HG03103 (cell line): ENCODE data around the gene DNAH7.

Experiments used
- ATAC-seq: cut with Tn5 transposase; IDR thresholded peaks from one replicate; pipeline ENCODE4 v1.9.1; 2021; ENCODE audit warnings: low read depth; ENCODE audit not compliant: unreplicated experiment

The DNAH7 gene

DNA sequence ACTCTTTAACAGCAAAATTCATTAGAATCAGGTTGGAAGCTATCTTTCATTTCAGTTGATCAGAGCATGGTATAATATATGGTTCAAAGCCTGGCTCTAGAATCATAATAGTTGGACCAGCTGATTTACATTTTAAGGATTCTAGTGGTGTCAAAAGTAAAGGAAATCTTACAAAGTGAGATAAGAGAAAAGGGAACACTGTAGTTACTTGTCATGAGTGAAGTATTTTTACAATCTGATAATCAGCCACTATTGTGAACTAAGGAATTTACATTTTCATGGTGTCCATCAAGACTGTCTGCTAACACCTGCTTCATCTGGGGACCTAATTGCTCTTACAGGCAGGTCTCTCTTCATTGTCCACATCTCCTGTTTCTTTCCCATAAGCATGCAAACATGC, 250.5 kb downstream of the DNAH7 start:
- ATAC-seq, result no peak

DNA sequence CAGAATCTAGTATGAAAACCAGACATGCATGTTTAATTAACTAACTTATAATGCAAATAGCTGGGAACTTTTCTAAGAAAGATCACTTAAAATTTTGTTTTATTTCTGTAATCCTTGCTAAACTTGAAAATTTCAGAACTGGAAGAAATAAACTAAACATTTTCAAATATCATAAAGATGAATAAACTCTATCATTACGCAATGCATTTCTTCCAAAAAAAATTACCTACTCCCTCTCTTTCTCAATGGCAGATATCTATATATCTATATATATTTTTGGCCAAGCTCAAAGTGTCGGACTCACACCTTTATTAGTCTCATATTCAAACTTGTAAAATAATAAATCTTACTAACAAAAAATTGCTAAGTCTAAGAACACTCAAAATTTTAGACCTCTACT, 253.6 kb downstream of the DNAH7 start:
- ATAC-seq, result no peak

DNA sequence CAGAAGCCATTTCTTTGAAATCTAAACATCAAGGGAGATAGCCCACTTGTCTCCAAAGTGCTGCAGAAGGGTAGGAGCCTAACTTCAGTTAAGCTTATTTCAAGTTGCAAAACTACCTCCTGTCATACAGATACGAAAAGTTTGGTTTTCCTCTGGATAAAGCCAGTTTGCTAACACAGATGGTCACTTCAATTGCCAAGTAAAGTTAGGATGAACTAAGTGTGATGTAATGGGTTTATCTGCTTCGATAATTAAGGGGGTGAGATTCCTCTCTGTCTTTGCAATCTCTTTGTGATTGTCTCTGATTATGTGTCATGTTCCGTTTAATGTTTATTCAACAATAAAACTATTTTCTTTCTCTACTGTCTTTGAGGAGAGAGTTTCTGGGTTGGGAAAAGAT, 255.2 kb downstream of the DNAH7 start:
- no peak for ATAC-seq

DNA sequence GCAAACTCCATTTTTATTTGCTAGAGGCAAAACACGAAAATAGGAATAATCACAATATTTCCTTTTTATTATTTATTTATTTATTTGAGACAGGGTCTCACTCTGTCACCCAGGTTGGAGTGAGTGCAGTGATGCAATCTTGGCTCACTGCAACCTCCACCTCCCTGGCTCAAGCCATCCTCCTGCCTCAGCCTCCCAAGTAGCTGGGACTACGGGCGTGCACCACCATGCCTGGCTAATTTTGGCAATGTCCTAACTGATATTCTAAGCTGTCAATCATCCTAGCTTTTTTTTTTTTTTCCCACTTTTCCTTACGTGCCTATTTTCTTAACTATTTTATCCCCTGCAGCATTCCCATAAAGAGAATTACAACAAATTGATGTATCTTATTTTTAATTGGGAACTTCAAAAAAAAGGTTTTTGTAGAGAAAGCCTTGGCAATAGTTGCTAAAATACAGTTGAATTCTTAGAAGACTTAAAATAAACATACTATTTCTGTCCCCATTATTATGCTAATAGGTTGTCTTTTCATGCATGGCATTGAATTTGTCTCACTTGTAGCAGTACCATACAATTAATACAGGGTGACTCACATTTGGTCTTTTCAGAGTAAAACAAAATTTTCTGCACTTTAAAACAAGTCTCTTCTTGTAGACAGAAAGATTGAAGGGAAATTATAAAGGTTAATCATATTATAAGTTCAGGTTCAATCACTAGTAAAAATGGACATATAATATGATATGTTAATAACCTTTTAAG, 258.1 kb downstream of the DNAH7 start:
- no peak for ATAC-seq

DNA sequence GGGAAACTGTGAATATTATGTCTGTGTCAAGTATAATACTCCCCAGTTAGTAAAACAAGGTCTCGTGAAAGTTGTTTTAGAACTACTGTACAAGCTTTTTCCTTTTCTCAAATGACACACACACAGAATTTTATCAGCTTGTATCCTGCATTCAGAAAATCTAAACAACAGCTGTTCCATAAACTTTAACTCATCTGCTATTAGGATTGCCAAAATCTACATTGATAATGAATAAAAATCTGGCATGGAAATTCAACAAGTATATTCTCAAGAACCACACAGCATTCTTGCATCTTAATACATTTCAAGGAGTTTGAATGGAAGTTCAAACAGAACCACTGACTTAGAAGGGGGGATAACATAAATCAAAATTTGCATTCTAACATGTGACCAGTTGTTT, 260.4 kb downstream of the DNAH7 start:
- ATAC-seq, result no peak

DNA sequence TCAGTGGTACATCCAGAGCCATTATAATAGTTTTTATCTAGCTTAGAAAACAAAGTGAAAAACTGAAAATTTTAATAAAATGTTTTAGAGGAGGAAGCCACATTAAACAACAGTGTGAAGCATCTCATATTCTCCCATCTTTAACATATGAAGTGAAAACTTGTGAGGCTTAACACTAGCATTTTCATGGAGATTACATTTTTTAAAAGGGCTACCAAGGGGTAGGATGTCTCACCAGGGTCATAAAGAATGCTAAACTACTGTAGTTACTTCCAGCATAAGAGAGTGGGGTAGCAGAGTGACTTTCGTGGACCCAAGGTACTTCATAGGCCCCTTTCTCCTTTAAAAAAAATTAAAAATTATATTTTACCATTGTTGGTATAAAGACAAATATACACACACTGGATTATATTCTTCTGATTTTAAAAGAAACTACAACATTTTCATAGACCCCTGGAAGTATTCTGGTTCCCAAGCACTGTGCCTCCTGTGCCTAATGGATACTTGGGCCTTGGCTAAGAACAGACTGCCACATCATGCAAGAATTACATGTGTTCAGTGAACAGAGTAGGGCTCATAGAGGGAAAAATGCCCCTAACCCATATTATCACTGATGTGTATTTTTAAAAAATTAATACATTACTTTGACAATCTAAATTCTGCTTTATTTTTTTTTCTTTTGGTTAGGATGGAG, 263.2 kb downstream of the DNAH7 start:
- no peak for ATAC-seq

DNA sequence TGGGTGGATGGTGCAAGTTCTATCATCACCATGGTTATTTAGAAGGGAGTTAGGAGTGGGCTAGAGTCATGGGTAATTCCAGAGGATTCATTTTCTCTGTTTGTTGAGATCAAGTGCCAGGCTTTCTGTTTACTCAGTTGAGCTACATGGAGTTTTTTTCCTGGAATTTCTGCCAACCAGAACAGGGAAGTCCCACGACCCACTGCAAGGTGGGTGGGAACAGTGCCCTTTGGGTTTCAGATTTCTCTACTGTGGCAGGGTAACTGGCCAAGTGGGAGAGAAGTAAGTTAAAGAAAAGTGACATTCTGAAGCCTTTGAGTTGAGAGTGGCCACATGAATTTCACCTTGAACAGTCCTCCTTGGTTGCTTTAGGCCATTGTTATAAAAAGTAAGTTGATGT, 272.8 kb downstream of the DNAH7 start:
- no peak for ATAC-seq

DNA sequence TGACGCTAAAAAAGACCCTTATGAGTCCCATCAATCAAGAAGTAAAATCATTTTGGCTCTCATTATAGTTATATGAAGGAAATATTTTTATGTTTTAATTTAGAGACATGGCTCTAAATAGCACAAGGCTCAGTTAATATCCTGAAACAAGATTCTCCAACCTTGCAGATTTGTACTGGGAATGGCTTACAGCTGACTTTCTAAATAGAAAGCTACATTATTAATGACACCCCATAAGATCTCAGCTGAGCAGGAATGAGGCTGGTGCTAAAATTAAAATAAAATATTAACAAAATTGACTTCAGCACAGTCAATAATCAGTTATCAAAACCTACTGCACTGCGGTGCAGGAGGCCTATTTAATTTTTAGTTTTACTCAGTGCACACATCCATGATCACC, 274.8 kb downstream of the DNAH7 start:
- no peak for ATAC-seq

DNA sequence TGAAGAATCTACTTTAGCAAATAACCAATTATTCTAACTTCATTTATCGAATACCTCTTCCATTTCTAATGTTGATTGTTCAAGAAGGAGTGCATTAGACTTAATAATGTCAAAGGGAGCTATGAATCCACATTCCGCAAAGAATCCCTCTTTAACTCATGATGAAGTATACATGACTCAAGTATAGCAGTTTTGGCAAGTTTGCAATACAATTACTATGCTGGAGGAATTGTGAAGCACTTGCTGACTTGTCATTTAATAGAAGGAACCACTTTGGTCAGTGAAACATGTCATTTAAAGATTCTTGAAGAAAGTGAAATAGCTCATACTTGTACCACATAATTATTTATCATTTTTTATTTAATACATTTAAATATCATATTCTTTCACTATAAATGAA, 286.5 kb downstream of the DNAH7 start:
- ATAC-seq, result no peak

DNA sequence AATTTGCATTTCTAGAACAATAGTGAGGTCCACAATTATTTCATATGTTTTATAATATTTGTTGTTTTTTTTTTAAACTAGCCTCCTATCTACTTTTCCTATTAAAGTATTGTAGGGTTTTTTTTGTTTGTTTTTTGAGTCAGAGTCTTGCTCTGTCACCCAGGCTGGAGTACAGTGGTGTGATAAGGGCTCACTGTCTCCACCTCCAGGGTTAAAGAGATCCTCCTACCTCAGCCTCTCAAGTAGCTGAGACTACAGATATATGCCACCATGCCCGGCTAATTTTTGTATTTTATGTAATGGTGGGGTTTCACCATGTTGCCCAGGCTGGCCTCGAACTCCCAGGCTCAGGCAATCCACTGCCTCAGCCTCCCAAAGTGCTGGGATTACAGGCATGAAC, 289.1 kb downstream of the DNAH7 start:
- no peak for ATAC-seq

DNA sequence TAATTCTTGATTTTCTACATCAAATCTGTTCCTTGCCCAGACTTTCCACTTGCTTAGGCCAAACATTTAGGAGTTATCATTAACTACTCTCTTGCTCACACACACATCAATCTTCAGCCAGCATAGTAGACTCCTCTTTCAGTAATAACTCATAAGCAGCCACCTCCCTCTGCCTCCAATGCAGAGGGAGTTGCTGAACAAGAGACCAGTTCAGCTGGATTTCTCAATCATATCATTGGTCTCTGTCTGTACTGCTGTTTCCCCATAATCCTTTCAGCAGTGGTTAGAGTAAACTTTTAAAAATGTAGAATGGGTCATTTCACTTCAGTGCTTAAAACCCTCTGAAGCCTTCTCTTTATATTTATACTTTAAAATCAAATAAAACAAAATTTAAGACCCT, 298.7 kb downstream of the DNAH7 start:
- no peak for ATAC-seq

DNA sequence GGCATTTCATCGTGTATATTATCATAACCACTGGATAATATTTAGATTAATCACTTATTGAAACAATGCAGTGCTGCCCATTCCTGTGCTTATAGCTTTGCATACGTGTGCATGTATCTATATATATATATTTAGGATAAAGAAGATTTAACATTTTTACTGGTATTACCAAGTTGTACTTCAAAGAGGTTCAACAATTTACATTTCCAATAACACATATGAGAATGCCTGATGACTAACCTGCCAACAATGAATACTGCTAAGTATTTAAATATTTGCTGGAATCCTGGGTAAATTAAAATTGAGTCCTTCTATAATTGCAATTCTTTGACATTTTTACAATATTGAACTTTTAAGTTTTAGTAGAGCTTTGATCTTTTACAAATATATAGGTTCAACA, 300.2 kb downstream of the DNAH7 start:
- ATAC-seq, result no peak

DNA sequence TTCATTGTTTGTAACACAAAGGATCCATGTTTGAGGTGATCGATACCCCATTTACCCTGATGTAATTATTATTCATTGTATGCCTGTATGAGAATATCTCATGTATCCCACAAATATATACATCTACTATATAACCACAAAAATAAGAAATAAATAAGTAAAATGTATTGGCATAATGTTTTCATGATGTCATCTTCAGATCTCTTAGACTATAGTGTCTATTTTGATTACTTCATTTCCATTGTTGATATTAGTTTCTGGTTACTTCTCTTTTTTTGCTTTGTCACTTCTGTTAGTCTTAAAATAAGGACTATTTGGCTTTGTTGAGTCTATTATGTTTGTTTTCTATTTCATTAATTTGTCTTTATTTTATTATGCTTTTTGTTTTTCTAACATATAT, 301.9 kb downstream of the DNAH7 start:
- no peak for ATAC-seq

DNA sequence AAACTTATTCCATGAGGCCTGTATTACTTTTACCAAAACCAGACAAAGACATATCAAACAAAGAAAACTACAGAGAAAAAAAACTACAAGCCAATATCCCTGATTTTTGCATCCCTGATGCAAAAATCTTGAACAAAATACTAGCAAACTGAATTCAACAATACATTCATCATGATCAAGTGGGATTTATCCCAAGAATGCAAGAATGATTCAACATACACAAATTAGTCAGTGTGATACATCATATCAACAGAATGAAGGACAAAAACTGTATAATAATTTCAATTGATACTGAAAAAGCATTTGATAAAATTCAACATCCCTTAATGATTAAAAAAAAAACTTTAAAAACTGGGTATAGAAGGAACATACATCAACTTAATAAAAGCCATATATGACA, 304.8 kb downstream of the DNAH7 start:
- ATAC-seq, result no peak

DNA sequence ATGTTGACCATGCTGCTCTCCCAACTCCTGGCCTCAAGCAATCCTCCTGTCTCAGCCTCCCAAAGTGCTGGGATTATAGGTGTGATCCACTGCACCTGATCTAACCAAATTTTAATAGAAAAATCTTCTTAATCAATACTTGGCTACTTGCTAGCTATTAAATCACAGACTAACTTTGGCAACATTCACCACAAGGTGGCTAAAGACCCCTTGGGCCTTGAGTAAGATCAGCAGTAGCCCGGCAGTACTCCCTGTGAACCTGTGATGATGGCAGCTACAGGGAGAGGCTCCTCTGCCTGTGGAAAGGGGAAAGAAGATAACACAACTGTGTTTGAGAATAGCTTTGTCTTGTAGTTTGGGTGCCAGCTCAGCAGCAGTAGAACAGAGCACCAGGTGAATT, 308.8 kb downstream of the DNAH7 start:
- no peak for ATAC-seq

DNA sequence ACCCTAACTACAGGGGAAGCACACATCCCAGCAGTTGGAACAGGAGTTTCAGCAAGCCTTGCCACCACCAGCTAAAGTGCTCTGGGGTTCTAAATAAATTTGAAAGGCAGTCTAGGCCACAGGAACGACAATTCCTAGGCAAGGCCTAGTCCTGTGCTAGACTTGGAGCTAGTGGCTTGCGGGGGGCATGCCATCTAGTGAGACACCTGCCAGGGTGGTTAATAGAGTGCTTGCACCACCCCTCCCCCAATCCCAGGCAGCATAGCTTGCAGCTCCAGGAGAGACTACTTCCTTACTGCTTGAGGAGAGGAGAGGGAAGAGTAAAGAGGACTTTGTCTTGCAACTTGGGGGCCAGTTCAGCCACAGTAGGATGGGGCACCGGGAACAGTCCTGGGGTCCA, 309.8 kb downstream of the DNAH7 start:
- ATAC-seq, result no peak

DNA sequence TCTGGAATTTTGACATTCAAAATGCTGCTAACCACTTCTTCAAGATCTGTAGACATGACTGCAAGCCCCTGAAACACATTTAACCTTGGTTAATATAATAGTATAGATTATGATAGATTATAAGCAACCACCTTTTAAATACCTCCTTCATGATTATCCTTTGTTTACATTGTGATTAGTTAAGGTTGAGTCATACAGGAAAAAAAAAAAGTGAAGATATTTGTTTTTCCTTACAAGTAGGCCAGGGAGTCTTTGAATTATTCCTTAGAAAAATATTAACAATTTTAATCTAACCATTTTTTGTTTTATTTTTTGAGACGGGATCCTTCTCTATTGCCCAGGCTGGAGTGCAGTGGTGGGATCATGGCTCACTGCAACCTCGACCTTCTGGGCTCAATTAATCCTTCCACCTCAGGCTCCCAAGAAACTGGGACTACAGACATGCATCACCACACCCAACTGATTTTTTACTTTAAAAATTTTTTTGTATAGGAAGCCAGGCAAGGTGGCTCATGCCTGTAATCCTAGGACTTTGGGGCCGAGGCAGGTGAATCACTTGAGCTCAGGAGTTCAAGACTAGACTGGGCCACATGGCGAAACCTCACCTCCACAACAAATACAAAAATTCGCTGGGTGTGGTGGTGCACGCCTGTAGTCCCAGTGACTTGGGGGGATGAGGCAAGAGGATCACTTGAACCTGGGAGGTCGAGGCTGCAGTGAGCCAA, 312.3 kb downstream of the DNAH7 start:
- no peak for ATAC-seq

DNA sequence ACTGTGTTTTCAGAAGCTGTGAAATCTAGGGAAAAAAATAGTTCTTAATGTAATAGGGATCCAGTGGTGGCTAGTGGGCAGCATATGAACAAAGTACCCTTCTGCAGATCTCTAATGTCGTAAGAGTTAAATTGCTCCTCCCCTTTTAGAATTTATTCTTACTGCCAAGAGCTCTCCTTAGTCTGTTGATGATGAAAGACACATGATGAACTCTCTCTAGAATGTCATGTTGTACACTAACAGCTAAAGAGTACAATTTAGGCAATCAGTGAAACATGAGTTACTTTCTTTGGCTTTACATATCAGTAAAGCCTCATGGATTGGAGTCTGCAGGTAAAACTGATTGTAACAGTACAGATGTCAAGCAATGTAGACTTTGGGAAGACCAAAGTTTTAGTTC, 327.4 kb downstream of the DNAH7 start:
- ATAC-seq, result no peak

DNA sequence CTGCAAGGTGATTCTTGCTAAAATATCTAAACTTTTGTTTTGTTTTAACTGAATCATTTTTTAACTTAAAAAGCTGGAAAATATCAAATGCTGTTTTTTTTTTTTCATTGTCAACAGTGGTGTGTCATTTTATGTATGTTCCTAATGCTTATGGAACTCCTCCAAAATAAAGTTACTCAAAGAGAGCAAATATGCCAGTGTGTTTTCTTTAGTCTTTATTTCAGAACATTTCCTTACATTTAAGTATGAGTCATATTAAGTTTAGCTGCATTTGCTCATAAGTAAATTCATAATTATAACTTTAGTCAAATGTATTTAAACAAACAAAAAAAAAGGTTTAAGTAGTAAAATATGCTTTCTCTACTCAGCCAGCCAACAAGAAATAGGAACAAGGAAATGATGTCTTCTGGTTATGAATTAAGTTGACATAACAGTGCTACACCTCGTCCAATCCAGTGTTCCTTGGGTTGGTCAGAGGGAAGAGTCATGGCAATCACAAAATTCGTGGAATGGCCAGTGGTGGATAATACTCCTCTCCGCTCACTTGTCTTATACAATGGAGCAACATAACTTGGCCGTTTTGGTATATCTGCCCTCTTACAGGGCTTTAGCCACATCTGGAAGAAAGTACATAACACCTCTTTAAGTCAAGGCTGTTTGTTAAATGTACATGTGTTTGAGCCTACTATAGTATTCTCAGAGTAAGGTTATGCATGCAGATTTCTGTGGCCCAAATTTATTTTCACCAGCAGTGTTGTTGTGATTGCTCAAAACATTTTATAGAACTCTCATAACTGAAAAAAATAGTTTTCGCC, 330.9 kb downstream of the DNAH7 start:
- ATAC-seq, result no peak

DNA sequence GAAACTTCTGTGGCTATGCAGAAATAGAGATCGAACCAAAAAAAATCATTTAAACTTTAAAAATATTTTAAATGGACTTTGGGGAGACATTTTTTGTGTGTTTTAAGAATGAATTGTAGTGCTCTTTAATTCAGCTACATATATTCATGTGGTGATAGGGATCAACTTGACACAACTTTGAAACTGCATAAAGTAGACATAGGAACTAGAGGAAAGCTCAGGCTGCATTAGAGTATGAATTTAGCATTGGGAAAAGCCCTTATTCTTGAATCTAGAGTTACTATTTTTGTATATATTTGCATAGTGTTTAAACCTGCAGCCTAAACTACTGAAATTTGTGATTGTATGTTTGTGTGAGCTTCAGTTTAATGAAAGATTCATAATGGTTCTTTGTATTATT, 333.3 kb downstream of the DNAH7 start:
- ATAC-seq, result no peak

DNA sequence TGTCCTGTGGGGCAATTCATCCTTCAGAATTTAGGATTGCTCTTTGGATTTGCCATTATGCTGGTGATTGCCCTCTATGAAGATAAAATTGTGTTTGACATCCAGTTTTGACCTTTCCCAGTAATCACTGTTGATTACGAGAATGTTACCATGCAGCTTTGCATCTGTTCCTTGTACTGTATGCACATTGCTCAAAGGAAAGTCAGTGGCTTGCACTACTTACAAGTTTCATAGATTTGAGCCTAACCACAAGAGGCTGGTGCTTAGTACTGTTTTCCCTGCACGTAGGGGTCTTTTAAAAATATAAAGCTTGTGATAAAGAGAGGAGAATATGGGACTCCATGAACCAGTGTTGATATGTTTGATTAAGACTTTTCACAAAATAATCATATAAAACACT, 333.7 kb downstream of the DNAH7 start:
- no peak for ATAC-seq
